Tibial nerve (tissue), 4 donors: ENCODE data around the gene OPHN1.

Experiments
- CTCF ChIP-seq, 5 experiments: fragments of 200-600 bp in 3 of 5; fragments of 450-650 bp in 2 of 5; sonication (generic) in 3 of 5; IDR thresholded peaks; one replicate each; pipeline ENCODE4 v1.5.1; 2016 to 2019; ENCODE audit warnings: antibody characterized with exemption in 5 of 5, mild to moderate bottlenecking in 3 of 5, moderate library complexity in 2 of 5
- EP300 ChIP-seq, 2 donors: sonication (generic); formaldehyde crosslinking; IDR thresholded peaks; one replicate each; pipeline ENCODE4 v1.6.1; 2017; ENCODE audit warnings: antibody characterized with exemption in 2 of 2, mild to moderate bottlenecking in 1 of 2
- POLR2A ChIP-seq, 2 donors: fragments of 450-650 bp; IDR thresholded peaks; one replicate each; pipeline ENCODE4 v1.6.1; 2017; ENCODE audit warnings: antibody characterized with exemption in 2 of 2, mild to moderate bottlenecking in 2 of 2, moderate library complexity in 2 of 2

GRCh38 chrX:68288127-68288526 is 145.2 kb downstream of the OPHN1 start:
- TF ChIP-seq CTCF (IDR thresholded peaks at IDR 0.05) = no peak
- no peak for TF ChIP-seq EP300 (IDR thresholded peaks at IDR 0.05)
- TF ChIP-seq POLR2A (IDR thresholded peaks at IDR 0.05) = no peak
